Left lobe of liver (tissue), 2 donors: ENCODE data around the gene SLC25A41. TPM values are rescaled to one million over a fixed set of nuclear protein-coding genes. Genes with fewer than 3 reads are reported as not detected.
A peak's percentile ranks its signal among the peaks of the same experiment; 100 is the strongest.

Experiments
- ATAC-seq: fragments of 200-7000 bp; cut with Tn5 transposase; one replicate; pipeline ENCODE4 v1.9.1; 2020; ENCODE audit warnings: mild to moderate bottlenecking, moderate library complexity
- DNase-seq: peaks from one replicate; pipeline ENCODE4 v3.0.0-alpha.2; 2020; ENCODE audit warnings: low spot score
- total RNA-seq: library from RNA; stranded (reverse); gene quantifications from one replicate; pipeline ENCODE4 v1.2.1, GENCODE V29; 2021
- donor health status: DM: no; HTN: no; CAD: no; lungs with moderate emphysema.
- donor health status: DM: no; HTN: yes; CAD: no.

Gene SLC25A41
- total RNA-seq, 1 donor from 2014 or later: 0.18 TPM

DNA sequence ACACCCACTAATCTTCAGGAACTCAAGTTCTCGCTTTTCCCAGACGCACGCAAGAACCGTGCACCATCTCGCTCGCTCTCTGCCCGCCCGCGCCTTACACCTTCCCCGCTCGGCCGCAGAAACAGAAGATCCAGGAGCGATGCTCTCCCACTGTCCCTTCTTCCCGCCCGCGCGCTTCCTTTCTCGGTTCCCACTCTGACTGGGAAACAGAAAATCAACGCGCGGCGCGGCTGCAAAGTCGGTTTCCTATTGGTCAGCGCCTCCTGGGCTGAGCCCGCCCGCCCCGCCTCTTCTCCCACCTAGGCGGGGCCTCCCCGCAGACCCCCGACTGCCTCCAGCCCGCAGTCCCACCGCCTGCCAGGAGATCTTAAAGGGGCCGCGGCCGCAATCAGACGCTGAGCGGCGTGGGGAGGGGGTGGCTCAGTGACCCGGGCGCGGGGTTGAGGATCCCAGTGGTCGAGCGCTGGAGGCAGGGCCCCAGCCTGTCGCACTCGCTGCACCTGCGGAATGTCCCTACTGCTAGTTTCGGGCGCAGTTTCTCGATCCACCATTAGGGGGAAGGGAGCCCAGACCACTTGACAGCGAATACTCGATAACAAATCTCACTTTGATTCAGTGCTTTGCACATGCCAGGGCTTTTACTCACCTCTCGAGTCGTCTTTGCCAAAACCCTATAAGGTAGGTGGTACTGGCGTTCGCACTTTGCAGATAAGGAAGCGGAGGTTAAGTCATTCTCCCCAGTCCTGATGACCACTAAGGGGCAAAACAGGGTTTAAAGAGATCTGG, 26.7 kb upstream of the SLC25A41 start:
- ATAC-seq (peak; percentile 81), DNase-seq (peak; percentile 97)

DNA sequence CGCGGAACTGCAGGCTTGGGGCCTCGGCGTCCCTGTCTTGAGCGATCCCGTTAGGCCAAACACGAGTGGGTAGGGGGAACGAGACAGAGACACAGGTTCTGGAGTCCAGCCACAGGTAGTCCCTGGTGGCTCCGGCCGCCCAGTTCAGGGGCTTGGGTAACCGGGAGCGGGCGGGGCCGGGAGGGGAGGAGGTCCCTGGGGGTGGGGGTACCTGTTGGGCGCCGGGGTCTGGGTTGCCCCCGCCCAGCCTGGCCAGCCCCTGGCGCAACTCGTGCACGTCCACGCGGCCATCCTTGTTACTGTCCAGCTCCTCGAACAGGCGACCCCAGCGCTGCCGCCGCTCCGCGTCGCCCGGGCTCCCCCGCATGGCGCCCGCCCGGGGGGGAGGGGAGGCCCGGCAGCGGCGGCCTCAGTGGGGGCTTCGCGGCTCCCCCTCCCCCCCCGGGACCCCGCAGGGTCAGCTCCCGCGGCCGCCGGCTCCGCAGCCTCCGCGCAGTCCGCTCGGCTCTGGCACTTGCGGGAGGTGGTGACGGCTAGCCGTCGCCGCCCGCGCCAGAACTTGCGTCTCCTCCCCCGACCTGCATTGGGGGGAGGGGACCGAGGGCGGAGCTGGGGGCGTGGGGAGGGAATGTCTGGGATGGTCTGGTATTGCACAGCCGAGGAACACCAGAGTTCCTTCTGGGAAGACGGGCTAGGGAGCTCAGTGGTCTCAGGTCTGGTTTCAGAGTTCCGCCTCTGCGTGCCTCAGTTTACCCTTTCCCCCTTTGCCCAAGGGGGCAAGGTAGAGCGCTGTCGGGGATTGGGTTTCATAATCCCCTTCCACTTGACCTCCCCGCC, 25.9 kb upstream of the SLC25A41 start, which contains the start of gene SLC25A23:
SLC25A23 (minus strand) TSS at position 531 of the 837 bp plus-strand sequence; CDS start at position 367, 164 bp downstream.
- ATAC-seq: peak; percentile 70
- peak; percentile 80 for DNase-seq

DNA sequence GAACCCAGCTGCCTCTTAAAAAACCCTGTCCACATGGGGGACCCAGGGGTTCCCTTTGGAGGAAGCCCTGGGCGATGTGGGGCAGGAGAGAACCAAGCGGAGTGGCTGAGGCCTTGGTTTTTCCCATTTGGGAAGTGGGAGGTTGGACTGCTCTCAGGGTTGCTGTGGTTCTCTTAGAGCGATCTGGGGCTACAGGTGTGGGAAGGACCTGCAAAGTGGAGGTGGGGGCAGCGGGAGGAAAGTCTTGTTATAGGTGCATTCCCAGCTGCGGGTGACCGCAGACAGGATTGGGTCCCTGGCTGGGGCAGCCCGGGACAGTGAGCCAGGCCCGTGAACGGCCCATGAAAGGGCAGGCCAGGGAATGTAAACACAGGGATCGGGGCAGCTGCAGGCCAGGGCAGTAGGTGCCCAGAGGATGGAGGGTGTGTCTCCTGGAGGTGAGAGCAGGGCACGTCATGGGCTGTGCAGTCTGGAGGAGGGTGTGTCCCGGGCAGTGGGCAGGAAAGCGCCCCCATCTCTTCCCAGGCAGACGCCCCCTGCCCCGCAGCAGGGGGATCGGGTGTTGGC, 25.2 kb upstream of the SLC25A41 start:
- ATAC-seq (peak; percentile 61), DNase-seq (peak; percentile 74)

DNA sequence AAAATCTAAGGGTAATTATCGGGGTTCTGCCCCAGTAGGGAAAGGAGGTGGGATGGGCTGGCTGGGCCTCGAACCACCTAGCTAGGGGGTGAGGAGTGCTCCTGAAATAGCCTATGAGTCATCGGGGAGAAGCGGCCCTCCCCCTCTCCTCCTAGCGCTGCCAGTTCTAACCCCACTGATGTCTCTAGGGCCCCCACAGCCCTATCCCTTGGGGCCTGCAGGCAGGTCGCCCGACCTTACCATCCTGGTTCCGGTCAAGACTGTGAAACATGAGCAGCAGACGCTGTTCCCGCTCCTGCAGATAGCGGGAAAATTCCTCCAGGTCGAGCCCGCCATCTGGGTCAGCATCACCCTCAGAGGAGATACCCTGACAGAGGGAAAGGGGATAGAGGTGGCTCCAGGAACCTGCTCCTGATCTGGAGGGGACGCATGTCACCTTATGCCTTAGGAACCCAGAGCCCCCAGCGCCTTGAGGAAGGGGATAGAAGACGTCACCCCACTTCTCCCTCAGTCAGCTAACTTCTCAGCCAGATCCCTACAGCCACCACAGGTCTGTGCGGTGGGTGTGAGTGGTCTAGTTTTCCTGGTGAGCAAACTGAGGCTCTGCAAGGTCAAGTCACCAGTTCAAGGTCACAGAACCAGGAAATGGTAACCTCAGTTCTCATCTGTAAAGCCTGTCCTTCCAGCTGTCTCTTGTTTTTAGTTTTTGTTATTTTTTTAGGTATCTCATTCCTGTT, 24.6 kb upstream of the SLC25A41 start:
- DNase-seq: no peak

DNA sequence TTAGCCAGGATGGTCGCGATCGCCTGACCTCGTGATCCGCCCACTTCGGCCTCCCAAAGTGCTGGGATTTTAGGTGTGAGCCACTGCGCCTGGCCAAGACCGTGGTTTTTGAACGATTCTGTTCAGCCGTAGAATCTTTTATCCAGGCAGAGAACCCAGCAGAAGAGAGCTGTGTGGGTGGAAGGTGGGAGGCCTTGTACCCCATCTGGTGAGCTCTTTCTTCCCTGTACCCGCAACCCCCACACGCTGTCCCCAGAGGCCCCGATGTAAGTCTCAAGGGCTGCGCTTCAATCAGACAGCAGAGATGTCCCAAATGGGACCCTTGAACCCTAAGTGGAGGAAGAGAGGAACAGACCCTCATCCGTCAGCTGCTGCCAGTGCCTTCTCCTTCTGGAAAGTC, 22.4 kb upstream of the SLC25A41 start:
- DNase-seq: no peak
- ATAC-seq: no peak

More for the DNA sequence above, 24.6 kb upstream of the SLC25A41 start:
- no peak for ATAC-seq

DNA sequence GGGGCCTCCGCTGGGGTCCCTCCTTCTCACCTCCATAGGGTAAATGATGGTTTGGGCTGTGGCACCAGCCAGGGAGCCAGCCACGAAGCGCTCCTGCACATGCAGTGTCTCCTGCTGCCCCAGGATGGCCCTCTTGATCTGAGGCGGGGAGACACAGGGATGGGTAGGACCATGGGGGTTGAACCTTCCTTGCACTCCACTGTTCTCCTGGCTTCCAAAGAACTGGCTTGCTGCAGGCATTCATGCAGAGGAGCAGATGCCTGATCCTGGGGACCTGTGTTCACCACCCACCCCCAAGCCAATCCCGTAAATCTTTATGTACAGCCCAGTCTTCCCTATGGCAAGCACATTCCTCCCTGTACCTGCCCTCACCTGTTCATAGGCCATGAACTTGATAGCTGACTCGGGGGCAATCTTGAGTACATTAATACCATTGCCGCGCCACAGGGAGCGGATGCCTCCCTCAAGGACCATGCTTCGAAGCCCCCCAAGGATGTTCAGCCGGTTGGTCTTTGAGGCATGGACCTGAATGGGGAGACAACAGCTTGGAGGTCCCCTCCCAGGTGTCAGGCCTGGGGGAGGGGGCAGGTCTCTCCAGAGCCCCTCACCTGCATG, 20.5 kb upstream of the SLC25A41 start:
- ATAC-seq: no peak
- no peak for DNase-seq

DNA sequence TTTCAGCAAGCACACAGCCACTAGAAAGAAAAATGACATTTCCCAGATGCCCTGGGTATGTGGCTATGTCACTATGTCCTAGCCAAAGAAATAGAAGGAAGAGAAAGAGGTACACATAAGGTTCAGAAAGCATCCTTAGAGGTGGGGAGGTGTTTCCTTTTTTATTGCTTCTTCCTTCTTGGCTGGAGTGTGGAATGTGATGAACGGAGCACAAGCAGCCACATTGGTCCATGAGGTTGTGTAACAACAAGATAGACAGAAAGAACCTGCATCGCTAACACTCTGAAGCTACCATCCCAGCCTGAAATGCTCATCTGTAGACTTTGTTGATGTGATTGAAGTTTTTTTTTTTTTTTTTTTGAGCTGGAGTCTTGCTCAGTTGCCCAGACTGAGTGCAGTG, 19.3 kb upstream of the SLC25A41 start:
- ATAC-seq (no peak), DNase-seq (no peak)

DNA sequence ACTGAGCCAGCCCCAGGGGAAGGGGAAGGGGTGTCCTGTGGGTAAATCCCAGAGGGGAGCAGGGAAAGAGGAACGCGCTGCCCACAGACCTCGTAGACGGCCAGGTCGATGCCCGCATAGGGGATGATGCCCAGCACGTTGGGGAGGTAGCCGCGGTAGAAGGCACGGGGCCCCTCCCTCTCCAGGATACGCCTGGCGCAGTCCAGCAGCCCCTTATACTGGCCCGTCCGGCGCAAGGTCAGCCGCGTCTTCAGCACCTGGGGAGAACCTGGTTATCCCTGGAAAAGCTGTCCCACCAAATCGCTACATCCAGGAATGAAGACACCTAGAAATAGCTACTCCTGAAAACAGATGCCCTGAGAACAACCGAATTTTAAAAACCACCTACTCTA, 18.7 kb upstream of the SLC25A41 start:
- ATAC-seq (no peak), DNase-seq (no peak)

DNA sequence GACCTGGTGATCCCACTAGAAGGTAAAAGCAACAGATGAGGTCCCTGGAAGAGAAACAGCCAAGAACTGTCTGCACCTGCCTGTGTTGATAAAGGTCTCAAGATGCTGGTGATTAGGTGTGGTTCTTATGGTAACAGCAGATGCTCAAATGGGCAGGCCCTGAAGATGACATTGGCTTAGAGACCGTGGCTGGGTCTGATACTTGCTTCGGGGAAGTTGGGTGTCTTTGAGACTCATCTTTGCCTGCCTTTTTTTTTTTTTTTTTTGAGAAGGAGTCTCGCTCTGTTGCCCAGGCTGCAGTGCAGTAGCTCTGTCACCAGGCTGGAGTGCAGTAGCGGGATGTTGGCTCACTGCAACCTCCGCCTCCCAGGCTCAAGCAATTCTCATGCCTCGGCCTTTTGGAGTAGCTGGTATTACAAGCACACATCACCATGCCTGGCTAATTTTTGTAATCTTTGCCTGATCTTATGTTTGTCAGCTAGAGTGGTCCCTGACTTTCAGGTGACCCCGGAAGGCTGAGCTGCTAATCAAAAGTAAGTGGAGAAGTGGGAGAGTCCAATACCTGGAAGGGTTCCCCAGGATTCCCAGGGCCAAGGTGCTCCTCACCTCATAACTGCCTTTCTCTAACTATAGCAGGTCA, 18.1 kb upstream of the SLC25A41 start:
- no peak for DNase-seq
- no peak for ATAC-seq

DNA sequence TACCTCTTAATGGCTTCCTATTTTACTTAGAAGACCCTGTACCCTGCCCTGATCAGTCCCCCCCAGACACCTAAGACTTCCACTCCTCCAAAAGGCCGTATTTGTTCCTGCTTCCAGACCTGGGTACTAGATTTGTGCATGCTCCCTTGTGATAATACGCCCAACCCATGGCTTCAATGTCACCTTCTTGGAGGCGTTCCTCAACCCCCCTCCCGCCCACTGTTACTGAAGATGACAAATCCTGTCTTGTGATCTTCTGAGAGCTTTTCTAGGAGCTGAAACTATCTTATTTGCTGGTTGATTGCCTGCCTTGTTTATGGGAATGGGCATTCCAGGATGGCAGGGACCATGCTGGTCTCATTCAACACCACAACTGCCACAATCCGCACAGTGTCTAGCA, 16.6 kb upstream of the SLC25A41 start:
- DNase-seq (no peak), ATAC-seq (no peak)

DNA sequence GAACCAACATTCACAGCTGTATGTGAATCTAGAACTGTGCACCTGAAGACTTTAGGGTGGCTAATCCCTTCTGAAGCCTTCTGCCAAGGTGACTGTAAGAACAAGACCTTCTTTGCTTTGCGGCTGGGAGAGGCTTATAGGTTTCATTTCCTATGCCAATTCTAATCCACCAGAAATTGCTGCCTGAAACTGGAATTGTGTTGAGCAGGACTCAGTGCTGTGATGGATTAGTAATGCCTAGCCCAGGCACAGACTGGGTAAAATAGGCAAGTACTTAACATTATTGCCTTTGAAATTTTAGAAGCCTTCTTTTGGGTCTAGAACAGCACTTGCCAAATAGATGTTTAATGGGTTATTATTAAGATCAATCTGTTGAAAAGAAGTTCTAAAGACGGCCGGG, 14.5 kb upstream of the SLC25A41 start:
- DNase-seq: no peak
- ATAC-seq: no peak

DNA sequence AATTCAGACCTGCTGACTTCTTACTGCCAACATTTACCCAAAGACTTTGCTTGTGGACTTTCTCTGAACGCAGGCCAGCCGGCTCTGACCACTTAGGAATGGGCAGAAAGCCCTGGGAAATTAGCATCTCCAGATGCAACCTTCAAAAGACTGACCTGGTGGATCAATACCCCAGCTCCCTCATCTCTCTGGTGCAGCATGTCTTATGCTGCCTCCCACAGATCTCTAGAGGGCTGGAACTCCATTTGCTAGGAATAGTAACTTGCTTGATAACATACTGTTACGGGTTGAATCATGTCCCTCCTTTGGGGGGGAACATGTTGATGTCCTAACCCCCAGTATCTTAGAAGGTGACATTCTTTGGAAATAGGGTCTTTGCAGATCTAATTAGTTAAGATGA, 12.9 kb upstream of the SLC25A41 start:
- DNase-seq (no peak), ATAC-seq (no peak)

DNA sequence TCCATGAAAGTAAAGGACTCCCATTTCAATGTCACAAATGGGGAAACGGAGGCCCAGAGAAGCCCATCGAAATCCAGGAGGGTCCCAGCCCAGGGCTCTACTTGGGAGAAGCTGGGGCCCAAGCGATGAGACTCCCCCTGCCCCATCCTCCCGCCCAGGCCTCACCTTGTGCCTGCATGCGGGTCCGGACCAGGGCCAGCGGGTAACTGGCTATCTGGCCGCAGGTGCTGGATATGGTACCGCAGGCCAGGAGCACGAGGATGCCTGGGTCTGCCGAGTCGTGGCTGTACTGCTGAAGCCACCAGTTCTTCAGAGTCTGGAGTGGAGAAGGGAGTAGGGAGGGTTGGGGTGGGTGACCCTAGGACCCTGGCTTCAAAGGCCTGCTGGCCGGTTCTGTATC, 10.4 kb upstream of the SLC25A41 start:
- no peak for ATAC-seq
- no peak for DNase-seq

DNA sequence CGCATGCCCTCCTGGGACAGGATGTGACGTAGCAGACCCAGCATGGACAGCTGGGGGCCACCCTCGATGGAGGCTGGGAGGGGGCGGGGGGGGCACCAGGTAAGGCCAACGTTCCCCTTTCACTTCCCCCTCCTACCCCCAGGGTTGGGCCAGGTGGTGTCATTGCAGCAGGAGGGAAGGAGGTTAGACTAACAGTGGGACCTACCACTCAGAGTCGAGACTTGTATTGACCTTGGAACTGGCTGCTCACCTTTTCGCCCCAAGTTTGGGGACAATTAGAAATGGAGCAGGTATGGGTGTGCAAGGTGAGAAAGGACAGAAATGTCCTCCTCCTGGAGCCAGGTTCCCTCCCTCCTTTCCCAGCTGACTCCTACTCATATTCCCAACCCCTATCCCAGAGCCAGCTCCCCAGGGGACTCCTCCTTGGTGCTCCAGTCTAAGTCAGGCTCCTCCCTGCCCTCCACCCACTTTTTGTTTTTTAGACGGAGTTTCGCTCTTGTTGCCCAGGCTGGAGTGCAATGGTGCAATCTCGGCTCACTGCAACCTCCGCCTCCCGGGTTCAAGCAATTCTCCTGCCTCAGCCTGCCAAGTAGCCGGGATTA, 8.6 kb upstream of the SLC25A41 start:
- no peak for DNase-seq

DNA sequence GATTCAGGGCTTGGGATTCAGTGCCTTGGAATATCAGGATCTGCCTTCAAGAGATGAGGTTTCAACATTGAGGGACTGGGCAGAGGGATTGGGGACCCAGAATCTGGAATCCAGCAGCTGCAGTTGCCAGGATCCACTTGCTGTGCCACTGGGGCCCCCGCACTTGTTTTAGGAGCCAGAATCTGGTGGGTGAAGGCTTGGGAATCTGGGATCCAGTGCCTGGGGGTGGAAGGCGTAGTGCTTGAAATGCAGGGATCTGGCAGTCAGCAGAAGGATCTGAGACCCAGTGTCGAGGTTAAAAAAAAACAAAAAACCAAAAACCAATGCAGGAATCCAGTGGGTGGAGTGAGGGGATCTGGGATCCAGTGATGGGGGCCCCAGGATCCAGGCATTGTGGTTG, 7.3 kb upstream of the SLC25A41 start:
- DNase-seq (no peak), ATAC-seq (no peak)

More for the DNA sequence above, 8.6 kb upstream of the SLC25A41 start:
- ATAC-seq: no peak

DNA sequence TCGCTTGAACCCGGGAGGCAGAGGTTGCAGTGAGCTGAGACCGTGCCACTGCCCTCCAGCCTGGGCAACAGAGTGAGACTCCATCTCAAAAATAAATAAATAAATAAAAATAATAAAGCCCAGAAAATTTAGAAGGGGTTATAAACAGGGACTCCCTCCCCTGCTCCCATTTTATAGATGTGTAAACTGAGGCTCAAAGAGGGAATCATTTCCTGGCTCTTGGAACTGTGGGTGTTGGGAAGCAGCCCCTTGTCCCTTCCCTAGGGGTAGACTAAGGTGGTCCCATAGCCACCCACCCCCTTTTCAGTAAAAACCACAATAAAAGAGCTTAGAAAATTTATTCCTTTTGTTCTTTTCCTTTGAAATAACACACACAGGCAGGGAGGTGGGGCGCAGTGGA, 6.2 kb upstream of the SLC25A41 start:
- ATAC-seq (no peak), DNase-seq (no peak)

DNA sequence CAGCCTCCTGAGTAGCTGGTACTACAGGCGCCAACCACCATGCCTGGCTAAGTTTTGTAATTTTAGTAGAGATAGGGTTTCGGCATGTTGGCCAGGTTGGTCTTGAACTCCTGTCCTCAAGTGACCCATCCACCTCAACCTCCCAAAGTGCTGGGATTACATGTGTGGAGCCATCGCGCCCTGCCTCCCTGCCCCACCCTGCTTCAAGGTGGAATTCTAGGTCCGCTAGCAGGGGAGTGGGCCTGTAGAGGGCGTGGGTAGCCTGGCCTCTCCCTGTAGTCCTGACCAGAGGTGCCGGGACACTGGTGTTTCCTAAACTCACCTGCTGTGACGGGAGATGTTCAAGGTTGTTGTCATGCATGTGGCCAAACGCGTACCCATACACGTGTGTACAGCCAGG, 398 bp downstream of the SLC25A41 start:
- DNase-seq (no peak), ATAC-seq (no peak)

DNA sequence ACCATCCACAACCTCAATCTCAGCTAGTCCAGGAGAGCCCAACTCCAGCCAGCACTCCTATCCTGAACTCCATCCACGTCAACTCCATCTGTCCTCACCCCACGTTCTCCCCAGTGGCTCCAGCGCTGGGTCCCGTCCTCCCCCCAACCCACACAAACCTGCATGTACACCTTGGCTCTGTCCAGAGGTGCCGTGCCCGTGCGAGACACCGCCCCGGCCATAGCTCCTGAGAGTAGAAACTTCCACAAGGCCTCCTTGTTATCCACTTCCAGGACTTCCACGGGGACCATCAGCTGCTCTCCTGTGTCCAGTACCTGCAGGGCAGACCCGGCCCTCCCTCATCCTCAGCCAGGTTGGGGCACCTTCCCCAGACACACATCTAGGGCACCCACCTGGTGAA, 1.7 kb downstream of the SLC25A41 start:
- DNase-seq: no peak
- ATAC-seq: no peak

DNA sequence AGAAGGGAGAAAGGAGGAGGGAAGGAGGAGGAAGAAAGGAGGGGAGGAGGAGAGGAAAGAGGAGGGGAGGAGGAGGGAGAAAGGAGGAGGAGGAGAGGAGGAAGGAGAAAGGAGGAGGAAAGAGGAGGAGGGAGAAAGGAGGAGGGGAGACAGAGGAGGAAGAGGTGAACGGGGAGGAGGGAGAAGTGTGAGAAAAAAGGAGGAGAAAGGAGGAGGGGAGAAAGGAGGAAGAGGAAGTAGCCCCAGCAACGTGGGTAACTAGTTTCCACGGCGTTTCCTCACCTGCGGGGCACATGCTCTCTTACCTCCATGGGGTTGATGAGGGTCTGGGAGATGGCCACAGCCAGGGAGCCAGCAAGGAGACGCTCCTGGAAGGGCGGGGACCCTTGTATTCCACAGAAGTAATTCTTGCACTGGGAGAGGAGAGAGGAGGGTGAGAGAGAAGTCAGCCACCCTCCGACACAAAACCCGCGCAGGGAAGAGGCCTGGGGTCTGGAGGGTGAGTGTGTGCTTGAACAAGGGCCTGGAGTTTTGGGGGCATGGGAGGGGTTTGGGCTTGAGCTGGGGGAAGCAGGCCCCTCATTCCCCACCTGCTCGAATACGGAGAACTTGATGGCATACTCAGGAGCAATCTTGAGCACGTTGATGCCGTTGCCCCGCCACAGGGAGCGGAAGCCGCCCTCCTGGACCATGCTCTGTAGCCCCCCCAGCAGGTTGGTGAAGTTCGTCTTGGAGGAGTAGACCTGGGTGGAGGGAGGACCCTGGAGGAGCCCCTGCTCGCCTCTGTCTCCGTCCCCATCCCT, 3.9 kb downstream of the SLC25A41 start:
- DNase-seq: no peak
- ATAC-seq: no peak
